Gastrocnemius medialis (tissue), 4 donors: ENCODE results near the gene MTA2.

Experiments
- CTCF ChIP-seq, 5 experiments: fragments of 450-650 bp in 3 of 5; fragments of 200-600 bp in 2 of 5; sonication (generic) in 2 of 5; IDR thresholded peaks in 4 of 5; conservative IDR thresholded peaks in 1 of 5; 1 replicate in 4 of 5; 2 replicates in 1 of 5; pipeline ENCODE4 v1.5.1; 2016 to 2019; ENCODE audit warnings: antibody characterized with exemption in 5 of 5, mild to moderate bottlenecking in 3 of 5, moderate library complexity in 3 of 5
- POLR2A ChIP-seq, 2 donors: fragments of 450-650 bp; IDR thresholded peaks; one replicate each; pipeline ENCODE4 v1.6.1; 2017; ENCODE audit warnings: antibody characterized with exemption in 2 of 2, mild to moderate bottlenecking in 2 of 2, moderate library complexity in 2 of 2

- no peak for TF ChIP-seq CTCF (IDR thresholded peaks at IDR 0.05 in 4 of 5, conservative IDR thresholded peaks at IDR 0.05 in 1 of 5)
- TF ChIP-seq POLR2A (IDR thresholded peaks at IDR 0.05), result no peak
Observed at GRCh38 chr11:62607714-62608113, 6.0 kb upstream of the MTA2 start.
